Measurements from ENCODE around the gene NFS1. TPM values are rescaled to one million over a fixed set of nuclear protein-coding genes. Genes with fewer than 3 reads are reported as not detected.

Gene NFS1
- total and polyA plus RNA-seq, 2 of the 8 experiments (the other 6 are each of a cell fraction or from before 2014, with no cell fraction given) = 26.1 to 38.8 TPM

- Histone ChIP-seq H3K56ac (replicated peaks; ENCODE audit: insufficient read length, low read depth, low read length) (no peak overlapping the region), H3K23ac (ENCODE audit: insufficient read length) (no peak overlapping the region), H3K9ac (replicated peaks in 1 of 4; ENCODE audit: extremely low read depth in 1 of 4, low read depth in 3 of 4, low read length in 3 of 4) (no peak overlapping the region), H3K4ac (replicated peaks; ENCODE audit: insufficient read length, low read depth, low read length) (no peak overlapping the region), H2BK5ac (ENCODE audit: low read depth, low read length) (no peak overlapping the region), H3K4me1 (replicated peaks in 1 of 4; ENCODE audit: control insufficient read depth in 3 of 4, insufficient read depth in 4 of 4, low read length in 3 of 4) (no peaks in the 10 kb centered on the region), H4K20me1 (replicated peaks in 1 of 2; ENCODE audit: control insufficient read depth in 1 of 2, insufficient read depth in 2 of 2, low read length in 2 of 2) (peaks cover 2 to 18% of the 10 kb centered on the region in 2 experiments), H2BK15ac (ENCODE audit: low read length) (no peak overlapping the region), H2AK5ac (ENCODE audit: low read depth, low read length) (no peak overlapping the region), H3K9me3 (ENCODE audit: insufficient read depth in 2 of 2, low read depth in 1 of 2, low read length in 1 of 2) (no peaks in the 10 kb centered on the region), H3K18ac (ENCODE audit: extremely low read depth, low read length) (no peak overlapping the region), H3K27ac (ENCODE audit: low read depth, low read length) (no peak overlapping the region), H2BK120ac (replicated peaks; ENCODE audit: low read depth, low read length) (no peak overlapping the region), H3K14ac (ENCODE audit: insufficient read length) (no peak overlapping the region), H3K27me3 (replicated peaks in 1 of 4; ENCODE audit: control insufficient read depth in 3 of 4, extremely low read depth in 1 of 4, insufficient read depth in 3 of 4, low read length in 3 of 4) (no peaks in the 10 kb centered on the region), H4K8ac (ENCODE audit: extremely low read depth, insufficient read depth, low read length) (no peak overlapping the region), H4K91ac (replicated peaks; ENCODE audit: insufficient read length, low read length) (no peak overlapping the region), H3K79me1 (ENCODE audit: low read depth, low read length) (peaks cover 10% of the 10 kb centered on the region; the same call in 1 of the 2 replicates), H3K36me3 (ENCODE audit: control insufficient read depth in 2 of 4, insufficient read depth in 4 of 4, low read length in 3 of 4) (peaks cover 27 to 72% (median 46%) of the 10 kb centered on the region in 4 experiments), H4K5ac (ENCODE audit: insufficient read length, low read depth, low read length) (no peak overlapping the region), H2BK12ac (ENCODE audit: low read depth, low read length) (no peak overlapping the region), H3K23me2 (ENCODE audit: low read depth, low read length) (no peaks in the 10 kb centered on the region), H2BK20ac (ENCODE audit: low read length) (no peak overlapping the region), H2AFZ (ENCODE audit: low read length) (no peak overlapping the region), H3K79me2 (ENCODE audit: control insufficient read depth in 1 of 2, insufficient read depth in 2 of 2, low read length in 2 of 2) (peaks cover 0 to 5% of the 10 kb centered on the region in 2 experiments; a peak in 1 of 4 replicates), H3K4me2 (ENCODE audit: insufficient read depth in 1 of 2, low read depth in 2 of 2, low read length in 2 of 2) (no peak overlapping the region), H3K4me3 (ENCODE audit: extremely low read depth in 1 of 4, insufficient read depth in 2 of 4, low read depth in 3 of 4, low read length in 4 of 4) (no peak overlapping the region)
- DNase-seq (ENCODE audit: low read depth in 1 of 2, low spot score in 2 of 2) (no peak), FAIRE-seq (no peak)
- POLR2A ChIA-PET (ENCODE audit: partially characterized antibody) = interaction anchor here (0.6 to 4.6 kb wide), 6 partner anchors 10 to 113 kb away, joined by 3 to 23 read pairs (median 3); no protein-coding TSS in a partner anchor
- CTCF ChIA-PET (ENCODE audit: partially characterized antibody) = interaction anchor here (0.8 to 2.7 kb wide), 3 partner anchors 10 to 25 kb away, joined by 3 to 35 read pairs (median 3); no protein-coding TSS in a partner anchor
- TF ChIP-seq GTF2F1 (IDR thresholded peaks at IDR 0.05; ENCODE audit: borderline replicate concordance, low read depth, low read length) (no peak), SIX5 (IDR thresholded peaks at IDR 0.05; ENCODE audit: low read depth, low read length) (no peak), KDM1A (IDR thresholded peaks at IDR 0.05; ENCODE audit: borderline replicate concordance, low read length) (no peak), RNF2 (IDR thresholded peaks at IDR 0.05; ENCODE audit: borderline replicate concordance, low read depth, low read length, missing control alignments, poor library complexity, severe bottlenecking) (no peak), GABPA (IDR thresholded peaks at IDR 0.05; ENCODE audit: borderline replicate concordance, insufficient read depth, low read length) (no peak), TCF12 (IDR thresholded peaks at IDR 0.05; ENCODE audit: low read depth, low read length) (no peak), BACH1 (IDR thresholded peaks at IDR 0.05; ENCODE audit: low read length) (no peak)
- TF ChIP-seq, protein P1, sequence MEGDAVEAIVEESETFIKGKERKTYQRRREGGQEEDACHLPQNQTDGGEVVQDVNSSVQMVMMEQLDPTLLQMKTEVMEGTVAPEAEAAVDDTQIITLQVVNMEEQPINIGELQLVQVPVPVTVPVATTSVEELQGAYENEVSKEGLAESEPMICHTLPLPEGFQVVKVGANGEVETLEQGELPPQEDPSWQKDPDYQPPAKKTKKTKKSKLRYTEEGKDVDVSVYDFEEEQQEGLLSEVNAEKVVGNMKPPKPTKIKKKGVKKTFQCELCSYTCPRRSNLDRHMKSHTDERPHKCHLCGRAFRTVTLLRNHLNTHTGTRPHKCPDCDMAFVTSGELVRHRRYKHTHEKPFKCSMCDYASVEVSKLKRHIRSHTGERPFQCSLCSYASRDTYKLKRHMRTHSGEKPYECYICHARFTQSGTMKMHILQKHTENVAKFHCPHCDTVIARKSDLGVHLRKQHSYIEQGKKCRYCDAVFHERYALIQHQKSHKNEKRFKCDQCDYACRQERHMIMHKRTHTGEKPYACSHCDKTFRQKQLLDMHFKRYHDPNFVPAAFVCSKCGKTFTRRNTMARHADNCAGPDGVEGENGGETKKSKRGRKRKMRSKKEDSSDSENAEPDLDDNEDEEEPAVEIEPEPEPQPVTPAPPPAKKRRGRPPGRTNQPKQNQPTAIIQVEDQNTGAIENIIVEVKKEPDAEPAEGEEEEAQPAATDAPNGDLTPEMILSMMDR (IDR thresholded peaks at IDR 0.05; ENCODE audit: control extremely low read depth in 1 of 3, insufficient read depth in 1 of 3, low read depth in 1 of 3, low read length in 3 of 3) = no peak
- 93% methylated on average over 12 of the region's 12 CpGs; no CpG with 5 or more reads in 1 of the 2 experiments for WGBS, 2 experiments (ENCODE audit: extremely low coverage in 1 of 2, insufficient coverage in 1 of 2, insufficient read length in 1 of 2, insufficient replicate concordance in 2 of 2, low coverage in 1 of 2, low lambda C conversion rate in 2 of 2, missing lambda C conversion rate in 1 of 2)
These were observed 69.6 kb downstream of the NFS1 start for GRCh38 chr20:35629427-35630145.
